ENCODE measurements around the gene ZNF385B.

Gene ZNF385B

DNA sequence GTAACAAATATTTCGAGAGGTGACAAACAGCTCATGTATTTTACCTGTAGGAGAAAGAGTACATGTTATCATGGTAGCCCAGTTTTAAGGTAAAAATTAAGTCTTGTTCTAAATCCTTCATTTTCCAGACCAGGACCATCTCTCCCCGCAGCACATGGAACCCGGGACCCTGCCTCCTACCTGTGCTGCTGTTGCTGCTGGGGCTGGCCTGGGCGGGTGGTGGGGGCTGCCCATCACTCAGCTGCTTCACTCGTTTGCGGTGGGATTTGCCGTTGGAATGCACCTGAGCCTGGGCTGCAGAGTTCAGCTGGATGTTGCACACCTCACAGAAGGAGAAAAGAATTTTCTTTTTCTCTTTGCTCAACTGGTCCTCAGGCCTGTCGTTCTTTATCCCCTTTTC, 92.1 kb downstream of the ZNF385B start:
- TF ChIP-seq, protein P1, sequence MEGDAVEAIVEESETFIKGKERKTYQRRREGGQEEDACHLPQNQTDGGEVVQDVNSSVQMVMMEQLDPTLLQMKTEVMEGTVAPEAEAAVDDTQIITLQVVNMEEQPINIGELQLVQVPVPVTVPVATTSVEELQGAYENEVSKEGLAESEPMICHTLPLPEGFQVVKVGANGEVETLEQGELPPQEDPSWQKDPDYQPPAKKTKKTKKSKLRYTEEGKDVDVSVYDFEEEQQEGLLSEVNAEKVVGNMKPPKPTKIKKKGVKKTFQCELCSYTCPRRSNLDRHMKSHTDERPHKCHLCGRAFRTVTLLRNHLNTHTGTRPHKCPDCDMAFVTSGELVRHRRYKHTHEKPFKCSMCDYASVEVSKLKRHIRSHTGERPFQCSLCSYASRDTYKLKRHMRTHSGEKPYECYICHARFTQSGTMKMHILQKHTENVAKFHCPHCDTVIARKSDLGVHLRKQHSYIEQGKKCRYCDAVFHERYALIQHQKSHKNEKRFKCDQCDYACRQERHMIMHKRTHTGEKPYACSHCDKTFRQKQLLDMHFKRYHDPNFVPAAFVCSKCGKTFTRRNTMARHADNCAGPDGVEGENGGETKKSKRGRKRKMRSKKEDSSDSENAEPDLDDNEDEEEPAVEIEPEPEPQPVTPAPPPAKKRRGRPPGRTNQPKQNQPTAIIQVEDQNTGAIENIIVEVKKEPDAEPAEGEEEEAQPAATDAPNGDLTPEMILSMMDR (conservative IDR thresholded peaks at IDR 0.05; ENCODE audit: control insufficient read depth, insufficient read depth, low read depth, low read length), result no peak
- DNase-seq (ENCODE audit: low read depth), result no peak
- no peak overlapping the region for H3K4me3 ChIP-seq (ENCODE audit: control insufficient read depth, low read depth, low read length)

DNA sequence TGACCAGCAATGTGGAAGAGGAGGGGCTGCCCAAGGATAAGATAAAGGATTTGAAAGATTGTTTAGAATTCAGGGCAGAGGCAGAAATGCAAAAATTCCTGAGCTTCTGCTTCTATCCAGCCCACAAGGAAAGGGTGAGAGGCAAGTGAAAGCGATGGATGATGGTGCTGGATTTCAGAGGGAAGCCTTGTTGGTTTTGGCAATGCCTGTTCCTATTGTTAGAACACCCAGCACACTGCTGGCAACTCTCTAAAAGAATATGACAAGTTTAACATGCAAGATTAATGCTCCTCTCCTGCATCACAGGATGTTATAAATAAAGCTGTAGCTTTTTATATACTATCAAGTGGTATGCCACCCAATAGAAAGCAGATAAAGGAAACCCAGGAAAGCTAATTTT, 92.6 kb downstream of the ZNF385B start:
- H3K4me3 ChIP-seq (ENCODE audit: control insufficient read depth, low read depth, low read length), result no peak overlapping the region
- TF ChIP-seq, protein P1 (conservative IDR thresholded peaks at IDR 0.05; ENCODE audit: control insufficient read depth, insufficient read depth, low read depth, low read length), result no peak
- DNase-seq (ENCODE audit: low read depth), result peak; percentile 35

DNA sequence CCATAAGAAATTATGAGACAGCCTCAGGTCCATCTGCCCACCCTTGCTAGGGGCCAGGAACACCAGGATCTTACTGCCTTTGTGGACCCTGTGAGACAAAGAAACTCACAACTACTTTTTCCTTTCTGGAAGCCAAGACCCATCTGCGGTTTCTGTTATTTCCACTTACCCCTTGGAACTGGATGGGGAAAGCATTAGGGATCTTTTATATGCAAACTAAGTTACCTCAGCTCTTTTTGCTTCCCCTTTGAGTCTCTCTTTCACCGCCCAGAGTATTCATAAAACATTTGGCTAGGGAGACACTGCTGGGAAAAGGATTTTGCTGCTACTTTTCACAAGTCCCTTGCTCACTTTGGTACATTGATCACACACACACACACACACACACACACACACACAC, 95.7 kb downstream of the ZNF385B start:
- TF ChIP-seq, protein P1 (conservative IDR thresholded peaks at IDR 0.05; ENCODE audit: control insufficient read depth, insufficient read depth, low read depth, low read length), result no peak
- no peak overlapping the region for H3K4me3 ChIP-seq (ENCODE audit: control insufficient read depth, low read depth, low read length)
- no peak for DNase-seq (ENCODE audit: low read depth)

DNA sequence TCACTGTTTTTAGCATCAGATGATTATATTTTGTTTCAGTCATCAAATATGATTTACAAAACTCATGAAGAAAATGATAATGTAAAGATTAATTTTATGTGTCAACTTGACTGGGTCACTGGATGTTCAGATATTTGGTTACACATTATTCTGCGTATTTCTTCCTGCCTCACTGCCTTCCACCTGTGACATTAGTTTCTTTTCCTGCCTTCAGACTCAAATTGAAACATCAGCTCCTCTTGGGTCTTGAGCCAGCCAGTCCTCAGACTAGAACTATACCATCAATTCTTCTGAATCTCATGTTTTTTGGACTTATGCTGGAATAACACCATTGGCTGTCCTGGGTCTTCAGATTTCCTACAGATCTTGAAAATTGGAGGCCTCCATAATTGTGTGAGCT, 96.7 kb downstream of the ZNF385B start:
- TF ChIP-seq, protein P1 (conservative IDR thresholded peaks at IDR 0.05; ENCODE audit: control insufficient read depth, insufficient read depth, low read depth, low read length), result no peak
- no peak for DNase-seq (ENCODE audit: low read depth)

DNA sequence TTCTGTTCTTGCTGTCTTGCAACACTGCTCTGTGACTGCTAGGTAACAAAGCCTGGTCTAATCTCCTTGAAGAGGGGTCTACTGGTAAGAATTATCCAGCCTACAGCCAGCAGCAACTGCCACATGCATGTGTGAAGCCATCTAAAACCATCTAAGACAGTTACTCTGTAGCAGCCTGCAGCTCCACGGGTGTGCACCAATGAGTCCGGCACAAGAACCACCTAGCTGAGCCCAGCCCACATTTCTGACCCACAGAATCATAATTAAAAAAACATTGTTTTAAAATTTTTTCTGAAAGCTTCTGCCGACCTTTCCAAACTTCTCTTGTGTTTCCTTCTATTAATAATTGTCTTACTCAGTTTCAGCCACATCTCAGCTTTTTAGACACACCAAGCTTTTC, 102.8 kb downstream of the ZNF385B start:
- no peak overlapping the region for H3K4me3 ChIP-seq (ENCODE audit: control insufficient read depth, low read depth, low read length)
- DNase-seq (ENCODE audit: low read depth), result no peak
- TF ChIP-seq, protein P1 (conservative IDR thresholded peaks at IDR 0.05; ENCODE audit: control insufficient read depth, insufficient read depth, low read depth, low read length), result no peak

More for the DNA sequence above, 96.7 kb downstream of the ZNF385B start:
- H3K4me3 ChIP-seq (ENCODE audit: control insufficient read depth, low read depth, low read length), result no peak overlapping the region

DNA sequence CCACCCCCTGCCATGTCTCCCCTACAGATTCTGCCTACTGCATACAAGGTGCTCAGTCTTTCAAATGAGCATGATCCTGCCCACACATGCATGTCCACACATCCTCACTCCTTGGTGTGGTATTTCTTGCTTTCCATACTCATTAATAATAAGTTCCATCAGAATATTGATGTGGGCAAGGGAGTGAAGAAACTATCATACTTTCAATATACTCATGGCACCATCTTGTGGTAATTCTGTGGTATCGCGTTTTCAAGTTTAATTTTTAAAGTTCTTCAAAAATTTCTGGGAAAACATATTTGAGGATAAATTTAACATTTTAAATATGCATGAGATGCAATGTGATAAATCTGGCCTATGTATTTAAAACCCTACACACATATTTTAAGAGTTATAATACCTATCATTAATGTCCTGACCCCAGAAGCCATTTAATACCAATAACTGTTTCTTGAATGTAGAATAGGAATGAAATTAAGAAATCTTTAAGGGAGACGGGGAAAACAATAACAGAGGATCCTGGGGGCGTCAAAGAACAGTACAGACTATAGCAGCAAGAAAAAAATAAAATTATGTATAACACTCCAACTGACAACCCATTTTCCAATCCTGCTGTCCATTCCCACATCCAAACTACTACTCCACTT, 110.1 kb downstream of the ZNF385B start:
- TF ChIP-seq, protein P1 (conservative IDR thresholded peaks at IDR 0.05; ENCODE audit: control insufficient read depth, insufficient read depth, low read depth, low read length), result peak; percentile 66
- DNase-seq (ENCODE audit: low read depth), result peak; percentile 58

DNA sequence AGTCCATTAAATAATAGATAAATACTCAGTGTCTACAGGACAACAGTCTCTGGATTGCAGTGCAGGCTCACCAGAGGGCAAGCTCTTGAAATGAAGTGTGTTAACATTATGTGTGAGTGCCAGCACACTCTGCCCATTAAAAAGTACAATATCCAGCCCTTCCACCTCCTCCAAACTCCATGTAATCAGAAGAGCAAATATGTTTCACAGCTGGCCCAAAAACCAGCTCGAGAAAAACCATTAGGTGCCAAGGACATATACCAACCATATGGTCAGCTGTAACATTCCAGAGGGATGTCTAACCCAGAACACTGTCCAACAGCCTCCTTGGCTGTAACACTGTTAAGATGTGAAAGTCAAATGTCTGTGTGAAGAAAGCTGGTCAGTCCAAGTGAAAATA, 112.2 kb downstream of the ZNF385B start:
- no peak overlapping the region for H3K4me3 ChIP-seq (ENCODE audit: control insufficient read depth, low read depth, low read length)
- TF ChIP-seq, protein P1 (conservative IDR thresholded peaks at IDR 0.05; ENCODE audit: control insufficient read depth, insufficient read depth, low read depth, low read length), result no peak
- DNase-seq (ENCODE audit: low read depth), result peak; percentile 86

More for the DNA sequence above, 110.1 kb downstream of the ZNF385B start:
- H3K4me3 ChIP-seq (ENCODE audit: control insufficient read depth, low read depth, low read length), result no peak overlapping the region
